BLaER1 treated with 17β-estradiol and CSF1 and Interleukin-3, amounts not matched to agents 10 nM and 100 nM (cell line): ENCODE data around the gene ADAM10.

Source experiments
- H3K27ac ChIP-seq, 11 experiments: shearing (Covaris generic); formaldehyde crosslinking; 2 replicates each; pipeline ENCODE4 v1.8.1; 2022
- H3K27me3 ChIP-seq, 11 experiments: shearing (Covaris generic); formaldehyde crosslinking; 2 replicates each; pipeline ENCODE4 v1.8.1; 2022
- H3K36me3 ChIP-seq, 11 experiments: shearing (Covaris generic); formaldehyde crosslinking; 2 replicates each; pipeline ENCODE4 v1.8.1; 2022
- H3K4me1 ChIP-seq, 10 experiments: shearing (Covaris generic); formaldehyde crosslinking; 2 replicates each; pipeline ENCODE4 v1.8.1; 2022
- H3K4me2 ChIP-seq, 11 experiments: shearing (Covaris generic); formaldehyde crosslinking; 2 replicates each; pipeline ENCODE4 v1.8.1; 2022
- H3K4me3 ChIP-seq, 10 experiments: shearing (Covaris generic); formaldehyde crosslinking; 2 replicates each; pipeline ENCODE4 v1.8.1; 2022
- H3K9ac ChIP-seq, 11 experiments: shearing (Covaris generic); formaldehyde crosslinking; 2 replicates each; pipeline ENCODE4 v1.8.1; 2022
- H3K9me3 ChIP-seq, 11 experiments: shearing (Covaris generic); formaldehyde crosslinking; replicated peaks in 1 of 11; 2 replicates each; pipeline ENCODE4 v1.8.1; 2022
- H4K20me1 ChIP-seq, 11 experiments: shearing (Covaris generic); formaldehyde crosslinking; 2 replicates each; pipeline ENCODE4 v1.8.1; 2022
- Cebpa-rat ChIP-seq, 11 experiments: shearing (Covaris generic); IDR thresholded peaks; 2 replicates each; pipeline ENCODE4 v1.8.1; 2022

Gene ADAM10

GRCh38 chr15:58602823-58603222 is 146.7 kb downstream of the ADAM10 start:
- no peak overlapping the region for H3K9ac ChIP-seq
- H3K36me3 ChIP-seq, result peaks cover 69 to 98% (median 93%) of the 10 kb centered on the region in 11 experiments
- no peak for TF ChIP-seq Cebpa-rat (IDR thresholded peaks at IDR 0.05)

GRCh38 chr15:58598829-58599210 is 150.7 kb downstream of the ADAM10 start:
- peaks cover 60 to 98% (median 92%) of the 10 kb centered on the region in 11 experiments for H3K36me3 ChIP-seq
- peak overlapping the region in 2 of 11 experiments; percentile 15 to 51; a peak in 3 of 22 replicates for H3K4me2 ChIP-seq
- peaks cover 0 to 6% (median 0%) of the 10 kb centered on the region in 11 experiments; a peak in 2 of 22 replicates for H4K20me1 ChIP-seq
- H3K4me3 ChIP-seq, result no peak overlapping the region
- H3K4me1 ChIP-seq, result peaks cover 0 to 51% (median 4%) of the 10 kb centered on the region in 10 experiments; a peak in 5 of 20 replicates
- H3K27me3 ChIP-seq, result no peaks in the 10 kb centered on the region
- H3K27ac ChIP-seq, result peak overlapping the region in 3 of 11 experiments; percentile 10 to 45 (median 11); a peak in 4 of 22 replicates
- peaks cover 0 to 38% (median 25%) of the 10 kb centered on the region in 11 experiments; a peak in 16 of 22 replicates for H3K9me3 ChIP-seq
- 0 out of 22 replicates have a peak overlapping the region, but pooled peaks of 1 of the 11 experiments have one; percentile 8 for H3K9ac ChIP-seq
- TF ChIP-seq Cebpa-rat (IDR thresholded peaks at IDR 0.05), result no peak

More at GRCh38 chr15:58602823-58603222, 146.7 kb downstream of the ADAM10 start:
- Histone ChIP-seq H3K27me3 (no peaks in the 10 kb centered on the region), H4K20me1 (peaks cover 0 to 14% (median 0%) of the 10 kb centered on the region in 11 experiments; a peak in 3 of 22 replicates), H3K4me2 (no peak overlapping the region), H3K4me3 (no peak overlapping the region), H3K4me1 (peaks cover 0 to 45% (median 5%) of the 10 kb centered on the region in 10 experiments; a peak in 11 of 20 replicates), H3K9me3 (peaks cover 0 to 49% (median 41%) of the 10 kb centered on the region in 11 experiments; a peak in 17 of 22 replicates), H3K27ac (no peak overlapping the region)

- Histone ChIP-seq H3K4me1 (peaks cover 0 to 57% (median 4%) of the 10 kb centered on the region in 10 experiments; a peak in 5 of 20 replicates), H3K36me3 (peaks cover 59 to 98% (median 92%) of the 10 kb centered on the region in 11 experiments), H3K27me3 (no peaks in the 10 kb centered on the region), H3K27ac (peak overlapping the region in 3 of 11 experiments; percentile 10 to 45 (median 11); a peak in 4 of 22 replicates), H3K9me3 (peaks cover 0 to 36% (median 23%) of the 10 kb centered on the region in 11 experiments; a peak in 16 of 22 replicates), H3K4me2 (peak overlapping the region in 2 of 11 experiments; percentile 15 to 51; a peak in 4 of 22 replicates), H3K9ac (peak overlapping the region in 1 of 11 experiments; percentile 8; a peak in 1 of 22 replicates), H4K20me1 (peaks cover 0 to 6% (median 0%) of the 10 kb centered on the region in 11 experiments; a peak in 2 of 22 replicates), H3K4me3 (no peak overlapping the region)
- TF ChIP-seq Cebpa-rat (IDR thresholded peaks at IDR 0.05), result no peak
Measured at GRCh38 chr15:58597943-58598828, 151.3 kb downstream of the ADAM10 start.

- Histone ChIP-seq H3K4me1 (peaks cover 0 to 62% (median 8%) of the 10 kb centered on the region in 10 experiments; a peak in 14 of 20 replicates), H3K4me3 (no peak overlapping the region), H3K27ac (0 out of 22 replicates have a peak overlapping the region, but pooled peaks of 1 of the 11 experiments have one; percentile 16), H3K9ac (no peak overlapping the region), H3K9me3 (peaks cover 0 to 17% (median 4%) of the 10 kb centered on the region in 11 experiments; a peak in 9 of 22 replicates), H4K20me1 (peaks cover 0 to 6% (median 0%) of the 10 kb centered on the region in 11 experiments; a peak in 1 of 22 replicates), H3K27me3 (no peaks in the 10 kb centered on the region), H3K4me2 (no peak overlapping the region), H3K36me3 (peaks cover 48 to 84% (median 82%) of the 10 kb centered on the region in 11 experiments)
- no peak for TF ChIP-seq Cebpa-rat (IDR thresholded peaks at IDR 0.05)
Measured at GRCh38 chr15:58595516-58596263, 153.8 kb downstream of the ADAM10 start.

GRCh38 chr15:58594898-58595297 is 154.6 kb downstream of the ADAM10 start:
- Histone ChIP-seq H3K4me2 (no peak overlapping the region), H3K27me3 (no peaks in the 10 kb centered on the region)
- no peak for TF ChIP-seq Cebpa-rat (IDR thresholded peaks at IDR 0.05)

GRCh38 chr15:58593870-58594269 is 155.6 kb downstream of the ADAM10 start:
- H3K27ac ChIP-seq, result no peak overlapping the region
- TF ChIP-seq Cebpa-rat (IDR thresholded peaks at IDR 0.05), result no peak

More at GRCh38 chr15:58594898-58595297, 154.6 kb downstream of the ADAM10 start:
- peaks cover 48 to 78% (median 75%) of the 10 kb centered on the region in 11 experiments for H3K36me3 ChIP-seq
- no peak overlapping the region for H3K27ac ChIP-seq
- peaks cover 0 to 17% (median 4%) of the 10 kb centered on the region in 11 experiments; a peak in 9 of 22 replicates for H3K9me3 ChIP-seq
- peaks cover 6 to 64% (median 15%) of the 10 kb centered on the region in 10 experiments for H3K4me1 ChIP-seq
- H3K4me3 ChIP-seq, result no peak overlapping the region
- H4K20me1 ChIP-seq, result peaks cover 0 to 6% (median 0%) of the 10 kb centered on the region in 11 experiments; a peak in 1 of 22 replicates
- H3K9ac ChIP-seq, result no peak overlapping the region

GRCh38 chr15:58590926-58591325 is 158.6 kb downstream of the ADAM10 start:
- peaks cover 0 to 15% (median 4%) of the 10 kb centered on the region in 11 experiments; a peak in 9 of 22 replicates for H3K9me3 ChIP-seq
- H4K20me1 ChIP-seq, result no peaks in the 10 kb centered on the region
- no peak overlapping the region for H3K4me3 ChIP-seq
- TF ChIP-seq Cebpa-rat (IDR thresholded peaks at IDR 0.05), result no peak
- no peak overlapping the region for H3K9ac ChIP-seq
- H3K27me3 ChIP-seq, result no peaks in the 10 kb centered on the region
- peaks cover 35 to 77% (median 55%) of the 10 kb centered on the region in 10 experiments for H3K4me1 ChIP-seq
- H3K27ac ChIP-seq, result no peak overlapping the region
- 0 out of 22 replicates have a peak overlapping the region, but pooled peaks of 1 of the 11 experiments have one; percentile 45 for H3K4me2 ChIP-seq
- peaks cover 29 to 45% (median 38%) of the 10 kb centered on the region in 11 experiments for H3K36me3 ChIP-seq

More at GRCh38 chr15:58593870-58594269, 155.6 kb downstream of the ADAM10 start:
- Histone ChIP-seq H3K4me3 (no peak overlapping the region), H3K4me2 (peak overlapping the region in 2 of 11 experiments; percentile 15 to 20; a peak in 3 of 22 replicates), H3K27me3 (no peaks in the 10 kb centered on the region), H3K4me1 (peaks cover 16 to 68% (median 26%) of the 10 kb centered on the region in 10 experiments), H3K9me3 (peaks cover 0 to 15% (median 4%) of the 10 kb centered on the region in 11 experiments; a peak in 9 of 22 replicates), H4K20me1 (peaks cover 0 to 6% (median 0%) of the 10 kb centered on the region in 11 experiments; a peak in 1 of 22 replicates), H3K36me3 (peaks cover 48 to 75% (median 68%) of the 10 kb centered on the region in 11 experiments), H3K9ac (no peak overlapping the region)

- H3K4me2 ChIP-seq, result peak overlapping the region in 9 of 11 experiments; percentile 23 to 83 (median 46); a peak in 14 of 22 replicates
Measured at GRCh38 chr15:58590236-58590635, 159.3 kb downstream of the ADAM10 start.

More at GRCh38 chr15:58590236-58590635, 159.3 kb downstream of the ADAM10 start:
- no peak overlapping the region for H3K4me3 ChIP-seq
- H4K20me1 ChIP-seq, result no peaks in the 10 kb centered on the region
- peaks cover 42 to 77% (median 62%) of the 10 kb centered on the region in 10 experiments for H3K4me1 ChIP-seq
- H3K27ac ChIP-seq, result no peak overlapping the region
- no peak overlapping the region for H3K9ac ChIP-seq
- no peak for TF ChIP-seq Cebpa-rat (IDR thresholded peaks at IDR 0.05)
- H3K9me3 ChIP-seq, result peaks cover 0 to 15% (median 4%) of the 10 kb centered on the region in 11 experiments; a peak in 9 of 22 replicates
- no peaks in the 10 kb centered on the region for H3K27me3 ChIP-seq
- H3K36me3 ChIP-seq, result peaks cover 22 to 38% (median 31%) of the 10 kb centered on the region in 11 experiments
